GM12878 (cell line): ENCODE measurements around the gene RANBP17. TPM values are rescaled to one million over a fixed set of nuclear protein-coding genes. Genes with fewer than 3 reads are reported as not detected.

Source experiments
- ATAC-seq: fragments of 200-7000 bp; cut with Tn5 transposase; 3 replicates; pipeline ENCODE4 v1.9.1; 2020; ENCODE audit warnings: mild to moderate bottlenecking, moderate library complexity
- BruUV-seq: library from RNA; stranded (reverse); fragments of 400-500 nt; replicated peaks from 2 replicates; lab custom pipeline; 2021; lab: Mats Ljungman, UMichigan
- CTCF ChIA-PET: fragments of 300-600 bp; sonication (Branson Sonifier 250); formaldehyde crosslinking; extraction: SDS; loops from one replicate; lab custom pipeline; 2021; ENCODE audit warnings: inconsistent platforms; lab: Yijun Ruan, JAX
- POLR2A ChIA-PET: fragments of 350-600 bp; formaldehyde crosslinking; extraction: SDS; loops from one replicate; lab custom pipeline; 2021; ENCODE audit warnings: inconsistent platforms; lab: Charles Lee
- RAD21 ChIA-PET: fragments of 300-600 bp; sonication (Branson Sonifier 250); formaldehyde crosslinking; loops from one replicate; lab custom pipeline; 2023; ENCODE audit warnings: antibody characterized with exemption; ENCODE audit not compliant: unreplicated experiment; lab: Charles Lee
- SMC1A ChIA-PET: fragments of 300-600 bp; sonication (Branson Sonifier 250); formaldehyde crosslinking; loops from one replicate; lab custom pipeline; 2023; ENCODE audit not compliant: unreplicated experiment, uncharacterized antibody; lab: Charles Lee
- DNase-seq: peaks from one replicate; pipeline ENCODE4 v3.0.0-alpha.2; 2011; ENCODE audit warnings: low read depth, low spot score
- FAIRE-seq: peaks from 3 replicates; lab custom pipeline; 2011; peaks lifted over from hg19 to GRCh38; lab: Jason Lieb, UNC
- H2AFZ ChIP-seq: 2 replicates; pipeline ENCODE4 v1.6.0; 2011; ENCODE audit warnings: low read depth, low read length, control low read depth; ENCODE audit not compliant: control insufficient read depth
- H3K27ac ChIP-seq: 2 replicates; pipeline ENCODE4 v1.5.1; 2011; ENCODE audit warnings: control low read depth; ENCODE audit not compliant: control insufficient read depth, insufficient read depth
- H3K27me3 ChIP-seq, 2 experiments: replicated peaks in 1 of 2; 2 replicates each; pipeline versions ENCODE4 v1.6.0 to v1.6.1; 2011; ENCODE audit warnings: low read length in 1 of 2; ENCODE audit not compliant: control insufficient read depth in 2 of 2, insufficient read depth in 2 of 2
- H3K36me3 ChIP-seq, 2 experiments: 2 replicates each; pipeline ENCODE4 v1.5.1; 2011; ENCODE audit warnings: low read length in 1 of 2; ENCODE audit not compliant: control insufficient read depth in 2 of 2, insufficient read depth in 2 of 2
- H3K4me1 ChIP-seq: 2 replicates; pipeline ENCODE4 v1.6.1; 2011; ENCODE audit warnings: mild to moderate bottlenecking, low read length, moderate library complexity, mixed read lengths; ENCODE audit not compliant: control insufficient read depth, insufficient read depth
- H3K4me2 ChIP-seq: 2 replicates; pipeline ENCODE4 v1.6.0; 2011; ENCODE audit warnings: control low read depth; ENCODE audit not compliant: control insufficient read depth, insufficient read depth
- H3K4me3 ChIP-seq: fragments of 200-600 bp; sonication (generic); 2 replicates; pipeline ENCODE4 v1.5.1; 2016
- H3K79me2 ChIP-seq: 2 replicates; pipeline ENCODE4 v1.6.0; 2011; ENCODE audit warnings: low read length; ENCODE audit not compliant: control insufficient read depth, insufficient read depth
- H3K9ac ChIP-seq: 2 replicates; pipeline ENCODE4 v1.8.0; 2011; ENCODE audit warnings: low read length, control low read depth, mixed read lengths; ENCODE audit not compliant: control insufficient read depth, insufficient read depth
- H3K9me3 ChIP-seq: replicated peaks from 3 replicates; pipeline ENCODE4 v1.5.1; 2011; ENCODE audit warnings: mild to moderate bottlenecking, low read length; ENCODE audit not compliant: control insufficient read depth, insufficient read depth
- H4K20me1 ChIP-seq: 2 replicates; pipeline ENCODE4 v1.6.0; 2011; ENCODE audit not compliant: control insufficient read depth, insufficient read depth
- FOXK2 ChIP-seq: fragments of 450-650 bp; IDR thresholded peaks from 2 replicates; pipeline ENCODE4 v1.6.1; 2017; ENCODE audit warnings: mild to moderate bottlenecking, moderate library complexity
- SIN3A ChIP-seq: IDR thresholded peaks from 2 replicates; pipeline ENCODE4 v1.6.1; 2012; ENCODE audit warnings: low read depth, low read length, improper control_type of control experiment
- SRF ChIP-seq, 2 experiments: IDR thresholded peaks; 2 replicates each; pipeline ENCODE4 v1.6.1; 2011; ENCODE audit warnings: low read depth in 2 of 2, low read length in 2 of 2, mild to moderate bottlenecking in 1 of 2, moderate library complexity in 1 of 2
- TCF7 ChIP-seq: IDR thresholded peaks from 2 replicates; pipeline ENCODE4 v1.6.1; 2014; ENCODE audit warnings: antibody characterized with exemption, borderline replicate concordance
- ZBED1 ChIP-seq: IDR thresholded peaks from 2 replicates; pipeline ENCODE4 v1.6.1; 2016; ENCODE audit warnings: borderline replicate concordance
- ZNF622 ChIP-seq: fragments of 450-650 bp; IDR thresholded peaks from 2 replicates; pipeline ENCODE4 v1.6.1; 2017; ENCODE audit warnings: mild to moderate bottlenecking, inconsistent platforms
- WGBS: methylation state at CpG from one replicate; pipeline ENCODE4 v1.1.6; 2016; ENCODE audit warnings: low lambda C conversion rate; ENCODE audit not compliant: insufficient replicate concordance, insufficient coverage; ENCODE audit errors: missing lambda C conversion rate; 5-methylcytosine and 5-hydroxymethylcytosine counted together
- in situ Hi-C: fragments of 300-500 bp; cut with MboI; formaldehyde crosslinking; loops from 9 replicates; pipeline ENCODE4 v1.14.3; 2018; ENCODE audit warnings: mixed read lengths
- intact Hi-C: fragments of 100-400 bp; cut with micrococcal nuclease; formaldehyde crosslinking; loops from one replicate; pipeline ENCODE4 v1.14.2; 2022; ENCODE audit not compliant: unreplicated experiment
- polyA plus RNA-seq, 11 experiments: library from polyadenylated mRNA; depleted of rRNA in 4 of 11; unstranded in 6 of 11; stranded (reverse) in 5 of 11; fragments of >200 nt; fragmentation: Nextera tagmentation in 4 of 11; fragmentation: Illumina TruSeq in 1 of 11; extraction: Ambion mirVana in 4 of 11; extraction: Trizol in 1 of 11; gene quantifications; 1 replicate in 1 of 11; 2 replicates in 10 of 11; pipeline versions ENCODE4 v1.2.1 to v1.2.3, GENCODE V29; 2011 to 2016; ENCODE audit warnings: inconsistent platforms in 2 of 11, missing spikeins in 2 of 11, low read depth in 1 of 11
- total RNA-seq, 4 experiments: library from RNA; depleted of rRNA in 3 of 4; stranded (reverse); fragments of >200 nt in 3 of 4; fragmentation: Illumina TruSeq in 1 of 4; extraction: Trizol in 1 of 4; gene quantifications; 2 replicates each; pipeline versions ENCODE4 v1.2.1 to v1.2.3, GENCODE V29; 2013 to 2021
- TF ChIP-seq, protein P1 (sequence below): IDR thresholded peaks from 2 replicates; pipeline ENCODE4 v1.6.1; 2011; ENCODE audit warnings: low read depth, mild to moderate bottlenecking, low read length, moderate library complexity, borderline replicate concordance; ENCODE audit errors: extremely low read depth
- TF ChIP-seq, protein P2 (sequence below): fragments of 450-650 bp; IDR thresholded peaks from 2 replicates; pipeline ENCODE4 v1.6.1; 2017; ENCODE audit warnings: mild to moderate bottlenecking
- TF ChIP-seq, protein P3 (sequence below): fragments of 450-650 bp; IDR thresholded peaks from 2 replicates; pipeline ENCODE4 v1.6.1; 2017; ENCODE audit warnings: mild to moderate bottlenecking, moderate library complexity

RANBP17 gene
- total and polyA plus RNA-seq, 10 of the 15 experiments (the other 5 are each of a cell fraction or from before 2014, with no cell fraction given) = 0.10 TPM; not detected in 9

DNA sequence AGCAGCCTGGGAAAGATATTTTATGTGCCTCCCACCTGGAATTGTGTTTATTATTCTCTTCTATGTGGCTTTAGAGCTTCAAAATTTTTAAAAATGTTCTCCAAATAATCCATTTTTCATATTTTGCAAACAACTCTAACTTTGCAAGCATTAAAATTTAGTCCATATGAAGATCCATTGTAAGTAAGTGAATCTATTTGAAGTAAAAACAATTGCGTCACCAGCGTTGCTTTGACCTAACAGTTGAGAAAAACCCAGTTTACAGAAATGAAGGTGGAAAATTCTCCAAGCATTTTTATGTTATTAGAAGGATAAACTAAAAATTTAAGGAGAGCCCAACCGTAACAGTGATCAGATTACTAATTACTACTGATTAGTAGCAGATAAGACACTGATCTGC is 408.3 kb downstream of the RANBP17 start (continued):
- TF ChIP-seq ZNF622 (no peak), FOXK2 (no peak), ZBED1 (no peak)
- TF ChIP-seq, protein P1, sequence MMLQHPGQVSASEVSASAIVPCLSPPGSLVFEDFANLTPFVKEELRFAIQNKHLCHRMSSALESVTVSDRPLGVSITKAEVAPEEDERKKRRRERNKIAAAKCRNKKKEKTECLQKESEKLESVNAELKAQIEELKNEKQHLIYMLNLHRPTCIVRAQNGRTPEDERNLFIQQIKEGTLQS = no peak

DNA sequence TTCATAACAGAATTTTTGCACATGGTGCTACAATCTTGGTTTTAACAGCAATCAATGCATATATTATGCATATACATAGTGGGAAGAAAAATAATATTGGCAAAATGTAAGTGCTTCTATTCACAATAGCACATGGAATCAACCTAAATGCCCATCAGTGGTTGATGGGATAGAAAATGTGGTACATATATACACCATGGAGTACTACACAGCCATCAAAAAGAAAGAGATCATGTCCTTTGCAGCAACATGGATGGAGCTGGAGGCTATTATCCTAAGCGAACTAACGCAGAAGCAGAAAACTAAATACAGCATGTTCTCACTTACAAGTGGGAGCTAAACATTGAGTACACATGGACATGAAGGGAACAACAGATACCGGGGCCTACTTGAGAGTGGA is 410.0 kb downstream of the RANBP17 start:
- no TSS peak for BruUV-seq
- no peak for FAIRE-seq
- ChIA-PET SMC1A (interaction anchor here (0.9 to 1.5 kb wide), 2 partner anchors 56 to 635 kb away, joined by 3 to 4 read pairs; no protein-coding TSS in a partner anchor), POLR2A (no interaction called here), RAD21 (no interaction called here), CTCF (interaction anchor here (0.8 to 1.8 kb wide), 6 partner anchors 8 to 635 kb away, joined by 3 to 5 read pairs (median 3); no protein-coding TSS in a partner anchor)
- no peaks in the 10 kb centered on the region for H3K79me2 ChIP-seq
- H2AFZ ChIP-seq = no peak overlapping the region
- H3K4me1 ChIP-seq = no peaks in the 10 kb centered on the region
- no peak for ATAC-seq
- H3K36me3 ChIP-seq = no peaks in the 10 kb centered on the region
- H3K4me2 ChIP-seq = no peak overlapping the region
- intact Hi-C loops = no loop called here
- no peak overlapping the region for H3K4me3 ChIP-seq
- WGBS = 67% methylated on average over 3 of the region's 3 CpGs
- H4K20me1 ChIP-seq = no peaks in the 10 kb centered on the region
- H3K9ac ChIP-seq = no peak overlapping the region
- no peaks in the 10 kb centered on the region for H3K9me3 ChIP-seq
- no peaks in the 10 kb centered on the region; a peak in 2 of 4 replicates for H3K27me3 ChIP-seq
- H3K27ac ChIP-seq = no peak overlapping the region
- in situ Hi-C loops = no loop called here
- TF ChIP-seq ZBED1 (no peak), SRF (IDR thresholded peaks at IDR 0.05; ENCODE audit: low read depth in 2 of 2, low read length in 2 of 2) (no peak), SIN3A (no peak), TCF7 (no peak)
- TF ChIP-seq, protein P2, sequence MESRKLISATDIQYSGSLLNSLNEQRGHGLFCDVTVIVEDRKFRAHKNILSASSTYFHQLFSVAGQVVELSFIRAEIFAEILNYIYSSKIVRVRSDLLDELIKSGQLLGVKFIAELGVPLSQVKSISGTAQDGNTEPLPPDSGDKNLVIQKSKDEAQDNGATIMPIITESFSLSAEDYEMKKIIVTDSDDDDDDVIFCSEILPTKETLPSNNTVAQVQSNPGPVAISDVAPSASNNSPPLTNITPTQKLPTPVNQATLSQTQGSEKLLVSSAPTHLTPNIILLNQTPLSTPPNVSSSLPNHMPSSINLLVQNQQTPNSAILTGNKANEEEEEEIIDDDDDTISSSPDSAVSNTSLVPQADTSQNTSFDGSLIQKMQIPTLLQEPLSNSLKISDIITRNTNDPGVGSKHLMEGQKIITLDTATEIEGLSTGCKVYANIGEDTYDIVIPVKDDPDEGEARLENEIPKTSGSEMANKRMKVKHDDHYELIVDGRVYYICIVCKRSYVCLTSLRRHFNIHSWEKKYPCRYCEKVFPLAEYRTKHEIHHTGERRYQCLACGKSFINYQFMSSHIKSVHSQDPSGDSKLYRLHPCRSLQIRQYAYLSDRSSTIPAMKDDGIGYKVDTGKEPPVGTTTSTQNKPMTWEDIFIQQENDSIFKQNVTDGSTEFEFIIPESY = no peak
- TF ChIP-seq, protein P3, sequence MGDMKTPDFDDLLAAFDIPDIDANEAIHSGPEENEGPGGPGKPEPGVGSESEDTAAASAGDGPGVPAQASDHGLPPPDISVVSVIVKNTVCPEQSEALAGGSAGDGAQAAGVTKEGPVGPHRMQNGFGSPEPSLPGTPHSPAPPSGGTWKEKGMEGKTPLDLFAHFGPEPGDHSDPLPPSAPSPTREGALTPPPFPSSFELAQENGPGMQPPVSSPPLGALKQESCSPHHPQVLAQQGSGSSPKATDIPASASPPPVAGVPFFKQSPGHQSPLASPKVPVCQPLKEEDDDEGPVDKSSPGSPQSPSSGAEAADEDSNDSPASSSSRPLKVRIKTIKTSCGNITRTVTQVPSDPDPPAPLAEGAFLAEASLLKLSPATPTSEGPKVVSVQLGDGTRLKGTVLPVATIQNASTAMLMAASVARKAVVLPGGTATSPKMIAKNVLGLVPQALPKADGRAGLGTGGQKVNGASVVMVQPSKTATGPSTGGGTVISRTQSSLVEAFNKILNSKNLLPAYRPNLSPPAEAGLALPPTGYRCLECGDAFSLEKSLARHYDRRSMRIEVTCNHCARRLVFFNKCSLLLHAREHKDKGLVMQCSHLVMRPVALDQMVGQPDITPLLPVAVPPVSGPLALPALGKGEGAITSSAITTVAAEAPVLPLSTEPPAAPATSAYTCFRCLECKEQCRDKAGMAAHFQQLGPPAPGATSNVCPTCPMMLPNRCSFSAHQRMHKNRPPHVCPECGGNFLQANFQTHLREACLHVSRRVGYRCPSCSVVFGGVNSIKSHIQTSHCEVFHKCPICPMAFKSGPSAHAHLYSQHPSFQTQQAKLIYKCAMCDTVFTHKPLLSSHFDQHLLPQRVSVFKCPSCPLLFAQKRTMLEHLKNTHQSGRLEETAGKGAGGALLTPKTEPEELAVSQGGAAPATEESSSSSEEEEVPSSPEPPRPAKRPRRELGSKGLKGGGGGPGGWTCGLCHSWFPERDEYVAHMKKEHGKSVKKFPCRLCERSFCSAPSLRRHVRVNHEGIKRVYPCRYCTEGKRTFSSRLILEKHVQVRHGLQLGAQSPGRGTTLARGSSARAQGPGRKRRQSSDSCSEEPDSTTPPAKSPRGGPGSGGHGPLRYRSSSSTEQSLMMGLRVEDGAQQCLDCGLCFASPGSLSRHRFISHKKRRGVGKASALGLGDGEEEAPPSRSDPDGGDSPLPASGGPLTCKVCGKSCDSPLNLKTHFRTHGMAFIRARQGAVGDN = no peak
- DNase-seq = no peak
